HEK293T (cell line): ENCODE measurements around the gene RANBP6.

ENCODE experiments used
- CTCF ChIA-PET: fragments of 350-600 bp; formaldehyde crosslinking; extraction: SDS; loops from one replicate; lab custom pipeline; 2021; ENCODE audit warnings: antibody characterized with exemption, inconsistent platforms; lab: Yijun Ruan, JAX
- POLR2A ChIA-PET: fragments of 350-600 bp; formaldehyde crosslinking; extraction: SDS; loops from one replicate; lab custom pipeline; 2020; ENCODE audit warnings: antibody characterized with exemption, inconsistent platforms; lab: Yijun Ruan, JAX
- DNase-seq: peaks from one replicate; pipeline ENCODE4 v3.0.0; 2012; ENCODE audit warnings: mixed read lengths; ENCODE audit errors: extremely low spot score
- ARNT ChIP-seq: fragments of 450-650 bp; IDR thresholded peaks from 2 replicates; pipeline ENCODE4 v1.6.1; 2017; ENCODE audit warnings: mild to moderate bottlenecking
- BHLHE40 ChIP-seq: fragments of 450-650 bp; IDR thresholded peaks from 2 replicates; pipeline ENCODE4 v1.6.1; 2016; ENCODE audit warnings: mild to moderate bottlenecking, moderate library complexity, borderline replicate concordance
- CTBP1 ChIP-seq: fragments of 450-650 bp; IDR thresholded peaks from 2 replicates; pipeline ENCODE4 v1.6.1; 2016; ENCODE audit warnings: borderline replicate concordance
- ELF4 ChIP-seq: fragments of 450-650 bp; IDR thresholded peaks from 2 replicates; pipeline ENCODE4 v1.6.1; 2017; ENCODE audit warnings: antibody characterized with exemption
- FOXA1 ChIP-seq: fragments of 450-650 bp; IDR thresholded peaks from 2 replicates; pipeline ENCODE4 v1.6.1; 2016; ENCODE audit warnings: mild to moderate bottlenecking
- FOXK2 ChIP-seq: fragments of 450-650 bp; IDR thresholded peaks from 2 replicates; pipeline ENCODE4 v1.6.1; 2016; ENCODE audit warnings: mild to moderate bottlenecking
- FOXM1 ChIP-seq: fragments of 450-650 bp; IDR thresholded peaks from 2 replicates; pipeline ENCODE4 v1.6.1; 2017; ENCODE audit warnings: mild to moderate bottlenecking, borderline replicate concordance
- HDGF ChIP-seq: fragments of 450-650 bp; IDR thresholded peaks from 2 replicates; pipeline ENCODE4 v1.6.1; 2017; ENCODE audit warnings: antibody characterized with exemption, borderline replicate concordance
- L3MBTL2 ChIP-seq: fragments of 450-650 bp; conservative IDR thresholded peaks from 2 replicates; pipeline ENCODE4 v1.6.1; 2016; ENCODE audit warnings: mild to moderate bottlenecking
- LEF1 ChIP-seq: fragments of 450-650 bp; IDR thresholded peaks from 2 replicates; pipeline ENCODE4 v1.6.1; 2017; ENCODE audit warnings: mild to moderate bottlenecking, borderline replicate concordance
- NFRKB ChIP-seq: fragments of 450-650 bp; IDR thresholded peaks from 2 replicates; pipeline ENCODE4 v1.6.1; 2016; ENCODE audit warnings: mild to moderate bottlenecking, moderate library complexity
- SP1 ChIP-seq: fragments of 450-650 bp; IDR thresholded peaks from 2 replicates; pipeline ENCODE4 v1.6.1; 2017
- SUZ12 ChIP-seq: fragments of 450-650 bp; IDR thresholded peaks from 2 replicates; pipeline ENCODE4 v1.6.1; 2016; ENCODE audit warnings: mild to moderate bottlenecking
- TARDBP ChIP-seq: fragments of 450-650 bp; IDR thresholded peaks from 2 replicates; pipeline ENCODE4 v1.6.1; 2016
- ZNF384 ChIP-seq: fragments of 450-650 bp; IDR thresholded peaks from 2 replicates; pipeline ENCODE4 v1.6.1; 2016
- TF ChIP-seq, protein P1 (sequence below): fragments of 450-650 bp; IDR thresholded peaks from 2 replicates; pipeline ENCODE4 v1.6.1; 2016

The RANBP6 gene

DNA sequence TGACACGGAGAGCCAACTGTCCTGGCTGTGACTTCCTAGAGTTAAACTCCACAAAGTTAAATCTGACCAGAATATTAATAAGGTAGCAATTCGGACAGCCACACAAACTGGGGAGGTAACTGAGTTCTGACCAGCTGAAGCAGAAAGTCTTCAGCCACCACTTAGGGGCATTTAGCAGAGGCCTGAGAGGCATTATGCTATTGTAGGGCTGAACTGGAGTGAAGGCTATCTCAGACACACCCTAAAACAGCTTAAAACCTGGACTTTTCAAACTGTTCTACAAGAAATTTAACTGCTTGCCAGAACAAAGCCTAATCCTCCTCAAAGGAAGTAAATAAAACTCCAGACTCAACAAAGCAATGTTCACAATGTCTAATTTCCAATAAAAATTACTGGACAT, 32.4 kb downstream of the RANBP6 start:
- CTCF ChIA-PET = no interaction called here
- TF ChIP-seq HDGF (no peak), SP1 (no peak)
- POLR2A ChIA-PET = no interaction called here
- no peak for DNase-seq

- CTCF ChIA-PET = no interaction called here
- DNase-seq = no peak
Observed at GRCh38 chr9:5982317-5982716, 33.1 kb downstream of the RANBP6 start.

DNA sequence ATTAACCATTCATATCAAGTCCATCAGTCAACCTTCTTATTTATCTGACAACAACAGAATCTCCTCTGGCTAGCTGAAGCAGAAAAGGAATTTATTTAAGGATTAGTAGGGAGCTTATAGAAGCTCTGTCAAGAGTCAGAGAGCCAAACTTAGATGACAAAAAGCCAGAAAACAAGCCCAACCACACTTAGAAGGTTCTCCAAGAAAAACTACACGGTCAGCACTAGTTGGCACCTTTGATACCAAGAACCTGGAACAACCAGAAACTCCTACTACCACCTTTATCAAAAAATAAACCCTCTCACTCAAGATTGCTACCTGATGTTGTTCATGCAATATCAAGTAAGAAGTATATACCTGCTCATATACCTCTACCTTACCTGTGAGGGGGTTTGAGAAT, 36.9 kb downstream of the RANBP6 start:
- DNase-seq = no peak
- no peak for TF ChIP-seq LEF1
- TF ChIP-seq, protein P1, sequence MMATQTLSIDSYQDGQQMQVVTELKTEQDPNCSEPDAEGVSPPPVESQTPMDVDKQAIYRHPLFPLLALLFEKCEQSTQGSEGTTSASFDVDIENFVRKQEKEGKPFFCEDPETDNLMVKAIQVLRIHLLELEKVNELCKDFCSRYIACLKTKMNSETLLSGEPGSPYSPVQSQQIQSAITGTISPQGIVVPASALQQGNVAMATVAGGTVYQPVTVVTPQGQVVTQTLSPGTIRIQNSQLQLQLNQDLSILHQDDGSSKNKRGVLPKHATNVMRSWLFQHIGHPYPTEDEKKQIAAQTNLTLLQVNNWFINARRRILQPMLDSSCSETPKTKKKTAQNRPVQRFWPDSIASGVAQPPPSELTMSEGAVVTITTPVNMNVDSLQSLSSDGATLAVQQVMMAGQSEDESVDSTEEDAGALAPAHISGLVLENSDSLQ = no peak
- CTCF ChIA-PET = no interaction called here
- POLR2A ChIA-PET = no interaction called here

More at GRCh38 chr9:5982317-5982716, 33.1 kb downstream of the RANBP6 start:
- POLR2A ChIA-PET = no interaction called here
- TF ChIP-seq SUZ12 = no peak
- TF ChIP-seq, protein P1 = no peak
- TF ChIP-seq LEF1 = no peak
- TF ChIP-seq TARDBP = no peak
- TF ChIP-seq ZNF384 = no peak
- TF ChIP-seq FOXA1 = no peak
- no peak for TF ChIP-seq FOXM1
- TF ChIP-seq HDGF = no peak
- no peak for TF ChIP-seq BHLHE40
- no peak for TF ChIP-seq CTBP1
- TF ChIP-seq ELF4 = no peak
- no peak for TF ChIP-seq L3MBTL2
- no peak for TF ChIP-seq SP1
- TF ChIP-seq NFRKB = no peak
- TF ChIP-seq ARNT = no peak
- no peak for TF ChIP-seq FOXK2

DNA sequence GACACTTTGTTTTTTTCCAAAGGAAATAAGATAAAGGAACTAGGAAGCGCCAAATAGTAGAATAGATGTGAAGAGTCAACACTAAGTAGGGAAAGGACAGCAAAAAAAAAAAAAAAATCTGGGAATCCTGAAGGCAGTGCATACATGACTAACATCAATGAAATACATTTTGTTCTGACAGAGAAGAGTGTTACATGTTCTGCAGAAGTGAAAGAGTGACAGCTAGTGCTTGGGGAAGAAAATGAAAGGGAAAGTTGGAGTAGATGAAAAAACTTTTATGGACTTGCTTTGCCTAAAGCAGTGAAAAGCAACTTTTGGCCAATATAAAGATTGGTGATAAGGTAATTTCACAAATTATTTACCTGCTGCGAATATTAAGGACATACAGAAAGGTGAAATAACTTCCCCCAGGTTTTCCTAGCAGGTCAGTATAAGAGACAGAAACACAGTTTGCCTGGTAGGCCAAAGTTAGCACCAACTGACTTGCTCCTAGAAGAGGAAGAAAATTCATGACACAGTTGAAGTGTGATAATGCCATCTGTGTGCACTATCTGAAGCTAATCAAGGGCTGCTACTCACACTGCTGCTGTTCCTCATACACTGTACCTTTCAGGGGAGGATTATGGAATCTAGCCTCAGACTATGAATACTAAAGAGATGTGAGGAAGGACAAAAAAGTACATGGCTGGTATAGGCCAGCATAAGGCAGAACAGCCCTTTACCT, 38.6 kb downstream of the RANBP6 start:
- no peak for DNase-seq
- CTCF ChIA-PET = no interaction called here
- POLR2A ChIA-PET = no interaction called here
- TF ChIP-seq ARNT (no peak), NFRKB (no peak), CTBP1 (no peak), FOXM1 (no peak), ELF4 (no peak), HDGF (no peak), L3MBTL2 (no peak)

DNA sequence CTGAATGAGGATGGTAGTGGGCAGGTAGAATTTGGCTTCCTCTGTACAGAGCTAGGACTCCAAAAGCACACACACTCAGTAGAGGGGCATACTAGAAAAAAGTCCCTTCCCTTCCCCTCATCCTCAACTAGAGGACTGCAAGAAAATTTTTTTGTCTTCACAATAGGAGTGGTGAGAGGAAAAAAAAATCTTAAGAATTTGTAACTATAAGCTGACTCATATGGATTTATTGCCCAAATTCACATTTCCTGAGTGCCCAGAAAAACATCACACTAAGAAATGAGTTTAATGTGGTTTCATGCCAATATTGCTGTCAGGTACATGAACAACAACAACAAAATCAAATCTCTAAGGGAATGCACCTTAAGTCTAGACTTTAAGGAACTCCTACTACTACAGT, 43.7 kb downstream of the RANBP6 start:
- TF ChIP-seq FOXK2 (no peak), SP1 (no peak), CTBP1 (no peak), ARNT (no peak), ZNF384 (no peak), BHLHE40 (no peak)
- POLR2A ChIA-PET = no interaction called here
- CTCF ChIA-PET = no interaction called here
- no peak for DNase-seq
